Fibroblast of pulmonary artery (primary cell): ENCODE measurements around the gene TFAM.

Experiments
- DNase-seq: peaks from one replicate; pipeline ENCODE4 v3.0.0-alpha.2; 2010; ENCODE audit warnings: low read depth
- H3K4me3 ChIP-seq: replicated peaks from 2 replicates; pipeline ENCODE4 v1.5.1; 2011; ENCODE audit warnings: low read depth, mild to moderate bottlenecking, control low read depth, low read length, moderate library complexity
- TF ChIP-seq, protein P1 (sequence below): IDR thresholded peaks from 2 replicates; pipeline ENCODE4 v1.5.1; 2011; ENCODE audit warnings: mild to moderate bottlenecking, control low read depth, low read length, inconsistent platforms; ENCODE audit errors: missing control alignments

The TFAM gene

GRCh38 chr10:58440484-58440883 is 55.3 kb downstream of the TFAM start:
- no peak for DNase-seq
- no peak overlapping the region for H3K4me3 ChIP-seq
- TF ChIP-seq, protein P1, sequence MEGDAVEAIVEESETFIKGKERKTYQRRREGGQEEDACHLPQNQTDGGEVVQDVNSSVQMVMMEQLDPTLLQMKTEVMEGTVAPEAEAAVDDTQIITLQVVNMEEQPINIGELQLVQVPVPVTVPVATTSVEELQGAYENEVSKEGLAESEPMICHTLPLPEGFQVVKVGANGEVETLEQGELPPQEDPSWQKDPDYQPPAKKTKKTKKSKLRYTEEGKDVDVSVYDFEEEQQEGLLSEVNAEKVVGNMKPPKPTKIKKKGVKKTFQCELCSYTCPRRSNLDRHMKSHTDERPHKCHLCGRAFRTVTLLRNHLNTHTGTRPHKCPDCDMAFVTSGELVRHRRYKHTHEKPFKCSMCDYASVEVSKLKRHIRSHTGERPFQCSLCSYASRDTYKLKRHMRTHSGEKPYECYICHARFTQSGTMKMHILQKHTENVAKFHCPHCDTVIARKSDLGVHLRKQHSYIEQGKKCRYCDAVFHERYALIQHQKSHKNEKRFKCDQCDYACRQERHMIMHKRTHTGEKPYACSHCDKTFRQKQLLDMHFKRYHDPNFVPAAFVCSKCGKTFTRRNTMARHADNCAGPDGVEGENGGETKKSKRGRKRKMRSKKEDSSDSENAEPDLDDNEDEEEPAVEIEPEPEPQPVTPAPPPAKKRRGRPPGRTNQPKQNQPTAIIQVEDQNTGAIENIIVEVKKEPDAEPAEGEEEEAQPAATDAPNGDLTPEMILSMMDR = no peak

DNA sequence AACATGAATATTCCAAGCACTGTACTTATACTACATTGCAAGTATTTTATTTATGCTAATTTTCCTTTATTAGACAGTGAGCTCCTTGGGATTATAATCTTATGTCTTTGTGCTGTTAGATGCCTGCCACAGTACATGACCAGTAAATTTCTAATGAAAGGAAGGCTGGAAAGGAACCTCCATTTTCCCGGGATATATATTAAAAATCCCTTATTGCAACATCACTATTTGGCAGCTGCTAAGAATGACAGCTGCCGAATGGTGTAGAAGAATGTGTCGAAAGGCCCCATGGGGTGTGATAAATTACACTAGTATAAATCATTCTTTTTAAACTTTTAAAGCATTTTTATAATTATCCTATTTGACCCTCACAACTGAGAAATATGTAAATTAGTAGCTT is 59.1 kb downstream of the TFAM start:
- TF ChIP-seq, protein P1 = no peak
- DNase-seq = no peak
- H3K4me3 ChIP-seq = no peak overlapping the region

DNA sequence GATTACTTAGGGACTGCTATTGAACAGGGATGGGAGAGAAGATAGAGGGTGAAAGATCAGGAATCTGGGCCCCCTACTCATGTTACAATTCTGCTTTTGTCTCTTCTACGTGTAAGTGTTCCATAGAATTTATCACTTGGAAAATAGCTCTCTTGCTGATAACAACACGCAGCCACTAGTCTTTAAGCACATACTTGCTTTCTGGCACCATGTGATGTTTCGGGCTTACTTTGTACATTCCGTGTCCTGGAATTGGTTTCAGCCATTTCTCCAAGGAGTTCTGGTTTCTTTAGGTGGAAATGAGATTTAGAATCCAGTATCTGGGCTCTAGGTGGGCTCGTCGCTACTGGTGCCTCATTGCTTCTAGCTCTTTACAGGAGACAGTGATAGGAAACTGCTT is 59.7 kb downstream of the TFAM start:
- TF ChIP-seq, protein P1 = no peak
- DNase-seq = no peak
- H3K4me3 ChIP-seq = no peak overlapping the region

DNA sequence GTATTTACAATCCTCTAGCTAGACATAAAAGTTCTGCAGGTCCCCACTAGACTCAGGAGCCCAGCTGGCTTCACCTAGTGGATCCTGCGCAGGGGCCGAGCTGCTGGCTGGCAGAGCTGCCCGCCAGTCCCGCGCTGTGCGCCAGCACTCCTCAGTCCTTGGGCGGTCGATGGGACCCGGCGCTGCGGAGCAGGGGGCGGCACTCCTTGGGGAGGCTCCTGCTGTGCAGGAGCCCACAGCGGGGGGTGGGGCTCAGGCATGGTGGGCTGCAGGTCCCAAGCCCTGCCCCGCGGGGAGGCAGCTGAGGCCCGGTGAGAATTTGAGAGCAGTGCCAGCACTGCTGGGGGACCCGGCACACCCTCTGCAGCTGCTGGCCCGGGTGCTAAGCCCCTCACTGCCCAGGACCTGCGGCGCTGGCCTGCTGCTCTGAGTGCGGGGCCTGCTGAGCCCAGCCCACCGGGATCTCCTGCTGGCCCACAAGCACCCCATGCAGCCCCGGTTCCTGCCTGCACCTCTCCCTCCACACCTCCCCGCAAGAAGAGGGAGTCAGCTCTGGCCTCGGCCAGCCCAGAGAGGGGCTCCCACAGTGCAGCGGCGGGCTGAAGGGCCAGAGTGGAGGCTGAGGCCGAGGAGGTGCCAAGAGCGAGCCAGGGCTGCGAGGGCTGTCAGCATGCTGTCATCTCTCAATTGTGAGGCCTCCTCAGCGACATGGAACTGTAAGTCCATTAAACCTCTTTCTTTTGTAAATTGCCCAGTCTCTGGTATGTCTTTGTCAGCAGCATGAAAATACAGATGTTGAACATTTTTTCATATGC is 63.1 kb downstream of the TFAM start:
- TF ChIP-seq, protein P1 = no peak
- no peak for DNase-seq
- no peak overlapping the region for H3K4me3 ChIP-seq
